Naive thymus-derived CD8-positive, alpha-beta T cell (primary cell): ENCODE results near the gene APBA2. TPM values are rescaled to one million over a fixed set of nuclear protein-coding genes. Genes with fewer than 3 reads are reported as not detected.
A peak's percentile ranks its signal among the peaks of the same experiment; 100 is the strongest.

ENCODE experiments used
- ATAC-seq, 2 donors: fragments of 150-1000 bp; cut with Tn5 transposase in 1 of 2; sonication (Bioruptor Pico), chemical (Tn5 transposase) in 1 of 2; 1 replicate in 1 of 2; 2 replicates in 1 of 2; pipeline ENCODE4 v1.10.0; 2021; ENCODE audit warnings: mild to moderate bottlenecking in 2 of 2, moderate library complexity in 2 of 2
- POLR2A ChIA-PET: fragments of 350-600 bp; sonication (Branson Sonifier 250); formaldehyde crosslinking; loops from one replicate; lab custom pipeline; 2021; ENCODE audit warnings: antibody characterized with exemption; lab: Charles Lee
- DNase-seq, 10 donors: peaks; one replicate each; pipeline versions ENCODE4 v3.0.0 to v3.0.0-alpha.2; 2020 to 2022
- H3K27ac Mint-ChIP-seq, 10 donors: one replicate each; pipeline ENCODE4 v1.8.0; 2020 to 2022; ENCODE audit warnings: mild to moderate bottlenecking in 10 of 10, mixed read lengths in 10 of 10, moderate library complexity in 4 of 10, inconsistent platforms in 1 of 10
- H3K27me3 Mint-ChIP-seq, 5 donors: one replicate each; pipeline ENCODE4 v1.8.0; 2021 to 2022; ENCODE audit warnings: mixed read lengths in 5 of 5
- H3K36me3 Mint-ChIP-seq, 3 donors: one replicate each; pipeline ENCODE4 v1.8.0; 2020 to 2022; ENCODE audit warnings: mixed read lengths in 3 of 3, mild to moderate bottlenecking in 2 of 3, inconsistent platforms in 1 of 3
- H3K4me1 Mint-ChIP-seq, 4 donors: one replicate each; pipeline ENCODE4 v1.8.0; 2021 to 2022; ENCODE audit warnings: mixed read lengths in 4 of 4
- H3K4me3 Mint-ChIP-seq, 10 donors: one replicate each; pipeline ENCODE4 v1.8.0; 2020 to 2022; ENCODE audit warnings: mild to moderate bottlenecking in 10 of 10, mixed read lengths in 10 of 10, moderate library complexity in 6 of 10, inconsistent platforms in 1 of 10
- H3K9me3 Mint-ChIP-seq, 9 donors: one replicate each; pipeline ENCODE4 v1.8.0; 2020 to 2022; ENCODE audit warnings: mixed read lengths in 9 of 9, mild to moderate bottlenecking in 3 of 9, inconsistent platforms in 1 of 9, moderate library complexity in 1 of 9
- polyA plus RNA-seq, 3 donors: library from polyadenylated mRNA; unstranded; fragments of 300-500 nt; fragmentation: Illumina TruSeq; gene quantifications; one replicate each; pipeline ENCODE4 v1.2.3, GENCODE V29; 2021
- total RNA-seq, 8 experiments: library from RNA in 2 of 8; stranded (reverse) in 2 of 8; gene quantifications; one replicate each; pipeline ENCODE4 v1.2.3 and lab custom pipeline; 2021 to 2026

Gene APBA2
- total and polyA plus RNA-seq, 5 experiments from 2014 or later = 75.5 to 216 (median 164) TPM

- Mint-ChIP-seq H3K27ac (peak overlapping the region in 1 of 10 donors; percentile 37), H3K9me3 (peaks cover 0 to 5% (median 0%) of the 10 kb centered on the region in 9 donors), H3K4me1 (peaks cover 31 to 89% (median 70%) of the 10 kb centered on the region in 4 donors), H3K36me3 (peaks cover 6 to 34% (median 7%) of the 10 kb centered on the region in 3 donors), H3K27me3 (no peaks in the 10 kb centered on the region), H3K4me3 (no peak overlapping the region)
- DNase-seq = no peak
- POLR2A ChIA-PET = no interaction called here
- ATAC-seq = no peak
Measured at GRCh38 chr15:28990390-28990789, 104.6 kb downstream of the APBA2 start.

GRCh38 chr15:28991236-28992171 is 105.7 kb downstream of the APBA2 start:
- ATAC-seq (no peak), DNase-seq (no peak)
- Mint-ChIP-seq H3K27me3 (no peaks in the 10 kb centered on the region), H3K27ac (peak overlapping the region in 4 of 10 donors; percentile 21 to 52 (median 36)), H3K4me1 (peaks cover 26 to 84% (median 68%) of the 10 kb centered on the region in 4 donors), H3K36me3 (peaks cover 7 to 44% (median 13%) of the 10 kb centered on the region in 3 donors), H3K9me3 (peaks cover 0 to 5% (median 0%) of the 10 kb centered on the region in 9 donors), H3K4me3 (no peak overlapping the region)
- POLR2A ChIA-PET = interaction anchor here (0.8 kb wide), 1 partner anchor 104 kb away, joined by 3 read pairs; no protein-coding TSS in a partner anchor

GRCh38 chr15:28992336-28992864 is 106.6 kb downstream of the APBA2 start:
- POLR2A ChIA-PET = interaction anchor here (0.8 kb wide), 1 partner anchor 105 kb away, joined by 3 read pairs; no protein-coding TSS in a partner anchor
- Mint-ChIP-seq H3K27ac (peak overlapping the region in 7 of 10 donors; percentile 25 to 92 (median 80)), H3K4me1 (peaks cover 28 to 82% (median 62%) of the 10 kb centered on the region in 4 donors), H3K27me3 (no peaks in the 10 kb centered on the region), H3K36me3 (peaks cover 0 to 49% (median 11%) of the 10 kb centered on the region in 3 donors), H3K4me3 (peak overlapping the region in 3 of 10 donors; percentile 11 to 54 (median 15)), H3K9me3 (peaks cover 0 to under 1% (median 0%) of the 10 kb centered on the region in 9 donors)
- no peak for DNase-seq
- no peak for ATAC-seq

GRCh38 chr15:28993051-28993719 is 107.4 kb downstream of the APBA2 start:
- peak overlapping the region in 6 of 10 donors; percentile 9 to 92 (median 84) for H3K27ac Mint-ChIP-seq
- peaks cover 0 to 55% (median 11%) of the 10 kb centered on the region in 3 donors for H3K36me3 Mint-ChIP-seq
- H3K27me3 Mint-ChIP-seq = no peaks in the 10 kb centered on the region
- DNase-seq (no peak), ATAC-seq (no peak)
- POLR2A ChIA-PET = no interaction called here
- H3K9me3 Mint-ChIP-seq = no peaks in the 10 kb centered on the region
- H3K4me1 Mint-ChIP-seq = peaks cover 29 to 77% (median 61%) of the 10 kb centered on the region in 4 donors
- peak overlapping the region in 5 of 10 donors; percentile 15 to 27 (median 17) for H3K4me3 Mint-ChIP-seq

GRCh38 chr15:28993720-28994053 is 107.9 kb downstream of the APBA2 start:
- ATAC-seq (peak in 1 of 2 donors; percentile 18), DNase-seq (no peak)
- Mint-ChIP-seq H3K27me3 (no peaks in the 10 kb centered on the region), H3K4me3 (peak overlapping the region in 2 of 10 donors; percentile 57 to 62), H3K4me1 (peaks cover 33 to 77% (median 61%) of the 10 kb centered on the region in 4 donors), H3K36me3 (peaks cover 0 to 58% (median 9%) of the 10 kb centered on the region in 3 donors), H3K9me3 (no peaks in the 10 kb centered on the region), H3K27ac (peak overlapping the region in 7 of 10 donors; percentile 29 to 92 (median 80))
- POLR2A ChIA-PET = no interaction called here

GRCh38 chr15:28994142-28994830 is 108.5 kb downstream of the APBA2 start:
- Mint-ChIP-seq H3K27ac (peak overlapping the region in 8 of 10 donors; percentile 43 to 92 (median 80)), H3K9me3 (no peaks in the 10 kb centered on the region), H3K4me1 (peaks cover 31 to 73% (median 59%) of the 10 kb centered on the region in 4 donors), H3K27me3 (no peaks in the 10 kb centered on the region), H3K4me3 (peak overlapping the region in 5 of 10 donors; percentile 19 to 62 (median 33)), H3K36me3 (peaks cover 0 to 59% (median 9%) of the 10 kb centered on the region in 3 donors)
- peak in 2 of 10 donors; percentile 25 to 32 for DNase-seq
- ATAC-seq = peak in 1 of 2 donors; percentile 59
- POLR2A ChIA-PET = no interaction called here

- Mint-ChIP-seq H3K4me3 (peak overlapping the region in 4 of 10 donors; percentile 19 to 57 (median 32)), H3K36me3 (peaks cover 0 to 59% (median 9%) of the 10 kb centered on the region in 3 donors), H3K27ac (peak overlapping the region in 9 of 10 donors; percentile 6 to 92 (median 75)), H3K4me1 (peaks cover 33 to 72% (median 56%) of the 10 kb centered on the region in 4 donors), H3K27me3 (no peaks in the 10 kb centered on the region), H3K9me3 (no peaks in the 10 kb centered on the region)
- POLR2A ChIA-PET = no interaction called here
- DNase-seq (no peak), ATAC-seq (no peak)
Measured at GRCh38 chr15:28994831-28995596, 109.2 kb downstream of the APBA2 start.

- Mint-ChIP-seq H3K4me1 (peaks cover 36 to 73% (median 62%) of the 10 kb centered on the region in 4 donors), H3K27me3 (no peaks in the 10 kb centered on the region), H3K27ac (peak overlapping the region in 4 of 10 donors; percentile 2 to 79 (median 46)), H3K9me3 (no peaks in the 10 kb centered on the region), H3K36me3 (peaks cover 0 to 60% (median 9%) of the 10 kb centered on the region in 3 donors), H3K4me3 (peak overlapping the region in 1 of 10 donors; percentile 18)
- ATAC-seq (no peak), DNase-seq (no peak)
- POLR2A ChIA-PET = no interaction called here
Measured at GRCh38 chr15:28995705-28996104, 109.9 kb downstream of the APBA2 start.

- POLR2A ChIA-PET = no interaction called here
- Mint-ChIP-seq H3K36me3 (peaks cover 0 to 63% (median 9%) of the 10 kb centered on the region in 3 donors), H3K27ac (peak overlapping the region in 5 of 10 donors; percentile 18 to 52 (median 40)), H3K27me3 (no peaks in the 10 kb centered on the region), H3K9me3 (no peaks in the 10 kb centered on the region), H3K4me3 (peak overlapping the region in 1 of 10 donors; percentile 18), H3K4me1 (peaks cover 38 to 76% (median 65%) of the 10 kb centered on the region in 4 donors)
- no peak for DNase-seq
- no peak for ATAC-seq
Measured at GRCh38 chr15:28996289-28996688, 110.5 kb downstream of the APBA2 start.

- POLR2A ChIA-PET = no interaction called here
- peaks cover 37 to 77% (median 66%) of the 10 kb centered on the region in 4 donors for H3K4me1 Mint-ChIP-seq
Measured at GRCh38 chr15:28996953-28997352, 111.2 kb downstream of the APBA2 start.

GRCh38 chr15:28997791-28998190 is 112.0 kb downstream of the APBA2 start:
- ATAC-seq (no peak), DNase-seq (no peak)
- H3K36me3 Mint-ChIP-seq = peaks cover 0 to 63% (median 13%) of the 10 kb centered on the region in 3 donors
- no peaks in the 10 kb centered on the region for H3K27me3 Mint-ChIP-seq
- H3K27ac Mint-ChIP-seq = peak overlapping the region in 2 of 10 donors; percentile 60 to 61
- no peak overlapping the region for H3K4me3 Mint-ChIP-seq
- no peaks in the 10 kb centered on the region for H3K9me3 Mint-ChIP-seq
- POLR2A ChIA-PET = interaction anchor here (0.9 kb wide), 1 partner anchor 112 kb away, joined by 3 read pairs; the partner anchor contains the start of gene APBA2
- peaks cover 43 to 77% (median 68%) of the 10 kb centered on the region in 4 donors for H3K4me1 Mint-ChIP-seq

More at GRCh38 chr15:28996953-28997352, 111.2 kb downstream of the APBA2 start:
- peak overlapping the region in 1 of 10 donors; percentile 57 for H3K4me3 Mint-ChIP-seq
- H3K27ac Mint-ChIP-seq = peak overlapping the region in 3 of 10 donors; percentile 32 to 60 (median 48)
- no peaks in the 10 kb centered on the region for H3K27me3 Mint-ChIP-seq
- DNase-seq (no peak), ATAC-seq (no peak)
- H3K9me3 Mint-ChIP-seq = no peaks in the 10 kb centered on the region
- H3K36me3 Mint-ChIP-seq = peaks cover 0 to 66% (median 10%) of the 10 kb centered on the region in 3 donors
